Nephron (organoid): ENCODE measurements around the gene ENTPD8.
"Not testable (repeated sequence)": the region's sequence is repeated elsewhere in the genome, so short reads cannot be mapped to it uniquely, and the experiment has no call there.

Experiments used
- H3K27ac Mint-ChIP-seq, 3 experiments: 2 replicates each; pipeline ENCODE4 v1.8.0; 2020; ENCODE audit warnings: mixed read lengths in 3 of 3, mild to moderate bottlenecking in 2 of 3, moderate library complexity in 1 of 3
- H3K27me3 Mint-ChIP-seq: 2 replicates; pipeline ENCODE4 v1.8.0; 2021; ENCODE audit warnings: low read depth, mild to moderate bottlenecking, moderate library complexity, mixed read lengths
- H3K36me3 Mint-ChIP-seq: 2 replicates; pipeline ENCODE4 v1.8.0; 2020; ENCODE audit warnings: low read depth, mixed read lengths
- H3K4me1 Mint-ChIP-seq: 2 replicates; pipeline ENCODE4 v1.8.0; 2020; ENCODE audit warnings: mixed read lengths
- H3K4me3 Mint-ChIP-seq, 3 experiments: 2 replicates each; pipeline ENCODE4 v1.8.0; 2020; ENCODE audit warnings: mild to moderate bottlenecking in 3 of 3, mixed read lengths in 3 of 3, moderate library complexity in 2 of 3
- H3K9me3 Mint-ChIP-seq: 2 replicates; pipeline ENCODE4 v1.8.0; 2020; ENCODE audit warnings: mixed read lengths
- TF ChIP-seq, protein P1 (sequence below), 3 experiments: fragments of 200-600 bp; sonication (generic); IDR thresholded peaks; one replicate each; pipeline ENCODE4 v1.5.0; 2021; ENCODE audit warnings: antibody characterized with exemption in 3 of 3; ENCODE audit not compliant: unreplicated experiment in 3 of 3

ENTPD8 gene

DNA sequence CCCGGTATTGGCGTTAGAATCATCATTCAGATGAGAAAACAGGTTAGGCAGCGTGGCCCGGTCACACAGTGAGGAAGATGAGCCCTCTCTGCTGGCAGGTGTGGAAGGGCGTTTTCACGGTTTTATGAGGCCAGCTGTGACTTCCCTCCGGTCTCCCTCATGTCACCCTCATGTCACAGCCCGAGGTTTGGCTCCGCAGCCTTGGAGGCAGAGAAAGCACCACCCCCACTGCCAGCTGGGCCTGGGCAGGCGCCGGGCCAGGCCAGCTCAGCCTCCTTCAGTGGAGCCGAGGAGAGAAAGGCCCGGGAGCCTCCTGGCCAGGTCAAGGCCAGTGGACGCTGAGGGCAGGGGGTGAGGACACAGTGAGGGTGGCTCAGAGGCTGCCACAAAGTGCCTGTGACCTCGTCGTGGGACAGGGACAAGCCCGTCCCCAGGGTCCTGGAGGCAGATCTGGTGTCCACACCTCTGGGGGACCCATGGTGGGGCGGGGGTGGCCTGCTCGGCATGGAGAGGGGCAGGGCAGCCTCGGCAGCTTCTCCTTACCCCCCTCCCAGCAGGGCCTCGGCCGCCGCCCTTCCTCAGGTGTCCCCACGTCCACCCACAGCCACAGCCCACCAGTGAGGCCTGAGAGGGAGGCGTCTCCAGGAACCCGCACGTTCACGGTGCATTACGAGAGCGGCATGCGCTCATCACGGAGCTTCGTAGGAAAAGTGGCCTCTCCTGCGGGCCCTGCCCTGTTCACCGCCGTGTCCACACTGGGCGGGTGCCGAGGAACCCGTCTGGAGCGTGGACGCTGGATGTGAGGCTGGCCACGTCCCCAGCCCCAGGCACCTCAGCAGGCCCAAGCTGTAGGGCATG is 50.4 kb downstream of the ENTPD8 start:
- Mint-ChIP-seq H3K4me3 (no peak overlapping the region), H3K27me3 (no peaks in the 10 kb centered on the region), H3K4me1 (peaks cover 5% of the 10 kb centered on the region), H3K27ac (no peak overlapping the region), H3K9me3 (no peaks in the 10 kb centered on the region), H3K36me3 (no peaks in the 10 kb centered on the region)
- TF ChIP-seq, protein P1, sequence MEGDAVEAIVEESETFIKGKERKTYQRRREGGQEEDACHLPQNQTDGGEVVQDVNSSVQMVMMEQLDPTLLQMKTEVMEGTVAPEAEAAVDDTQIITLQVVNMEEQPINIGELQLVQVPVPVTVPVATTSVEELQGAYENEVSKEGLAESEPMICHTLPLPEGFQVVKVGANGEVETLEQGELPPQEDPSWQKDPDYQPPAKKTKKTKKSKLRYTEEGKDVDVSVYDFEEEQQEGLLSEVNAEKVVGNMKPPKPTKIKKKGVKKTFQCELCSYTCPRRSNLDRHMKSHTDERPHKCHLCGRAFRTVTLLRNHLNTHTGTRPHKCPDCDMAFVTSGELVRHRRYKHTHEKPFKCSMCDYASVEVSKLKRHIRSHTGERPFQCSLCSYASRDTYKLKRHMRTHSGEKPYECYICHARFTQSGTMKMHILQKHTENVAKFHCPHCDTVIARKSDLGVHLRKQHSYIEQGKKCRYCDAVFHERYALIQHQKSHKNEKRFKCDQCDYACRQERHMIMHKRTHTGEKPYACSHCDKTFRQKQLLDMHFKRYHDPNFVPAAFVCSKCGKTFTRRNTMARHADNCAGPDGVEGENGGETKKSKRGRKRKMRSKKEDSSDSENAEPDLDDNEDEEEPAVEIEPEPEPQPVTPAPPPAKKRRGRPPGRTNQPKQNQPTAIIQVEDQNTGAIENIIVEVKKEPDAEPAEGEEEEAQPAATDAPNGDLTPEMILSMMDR (IDR thresholded peaks at IDR 0.05; ENCODE audit: unreplicated experiment in 3 of 3) = no peak

GRCh38 chr9:137389428-137389746 is 51.8 kb downstream of the ENTPD8 start:
- Mint-ChIP-seq H3K27ac (no peak overlapping the region), H3K4me1 (peaks cover 7% of the 10 kb centered on the region), H3K27me3 (peaks cover under 1% of the 10 kb centered on the region), H3K9me3 (no peaks in the 10 kb centered on the region), H3K4me3 (no peak overlapping the region), H3K36me3 (no peaks in the 10 kb centered on the region)
- TF ChIP-seq, protein P1 (IDR thresholded peaks at IDR 0.05; ENCODE audit: unreplicated experiment in 3 of 3) = no peak

DNA sequence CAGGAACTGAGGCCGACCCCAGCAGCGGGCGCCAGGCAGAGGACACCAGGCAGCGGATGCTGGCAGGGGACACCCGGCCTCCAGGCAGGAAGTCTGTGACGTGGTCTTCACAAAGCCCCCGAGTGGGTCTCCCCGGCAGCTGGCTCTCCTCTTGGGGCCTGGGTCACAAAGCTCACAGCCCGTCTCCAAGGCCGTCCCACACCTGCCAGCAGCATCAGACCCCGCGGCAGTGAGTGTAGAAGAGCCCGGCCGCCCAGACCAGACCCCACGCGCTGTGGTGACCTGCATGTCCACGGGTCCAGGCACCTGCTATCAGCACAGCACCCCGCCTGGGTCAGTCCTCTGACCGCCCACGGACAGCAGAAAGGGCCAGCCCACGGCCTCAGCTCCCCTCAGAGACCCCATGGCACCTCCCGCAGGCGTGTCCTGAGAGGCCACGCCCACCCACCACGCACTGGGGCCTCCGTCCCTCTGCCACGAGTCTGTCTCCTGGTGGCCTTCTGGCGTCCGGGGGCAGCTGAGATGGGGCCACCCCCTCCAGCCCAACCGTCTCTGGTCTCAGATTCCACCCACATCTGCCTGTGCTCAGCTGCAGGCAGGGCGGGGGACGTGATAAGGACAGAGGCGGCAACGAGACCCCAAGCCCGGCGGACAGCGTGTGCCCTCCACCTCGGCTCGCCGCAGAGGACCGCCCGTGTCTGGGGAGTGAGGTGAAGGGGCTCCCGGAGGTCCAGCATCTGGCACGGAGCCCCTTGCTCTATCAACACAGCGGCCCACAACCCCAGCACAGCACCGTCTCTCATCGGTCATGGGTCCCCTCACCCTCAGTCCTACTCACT is 52.3 kb downstream of the ENTPD8 start:
- peaks cover 12% of the 10 kb centered on the region for H3K4me1 Mint-ChIP-seq
- H3K27me3 Mint-ChIP-seq = peaks cover 3% of the 10 kb centered on the region
- no peak overlapping the region for H3K4me3 Mint-ChIP-seq
- TF ChIP-seq, protein P1 (IDR thresholded peaks at IDR 0.05; ENCODE audit: unreplicated experiment in 3 of 3) = no peak
- H3K27ac Mint-ChIP-seq = no peak overlapping the region
- H3K36me3 Mint-ChIP-seq = no peaks in the 10 kb centered on the region
- no peaks in the 10 kb centered on the region for H3K9me3 Mint-ChIP-seq

- Mint-ChIP-seq H3K27me3 (peaks cover 3% of the 10 kb centered on the region), H3K4me1 (peaks cover 12% of the 10 kb centered on the region), H3K4me3 (no peak overlapping the region), H3K9me3 (no peaks in the 10 kb centered on the region), H3K36me3 (no peaks in the 10 kb centered on the region), H3K27ac (no peak overlapping the region)
- TF ChIP-seq, protein P1 (IDR thresholded peaks at IDR 0.05; ENCODE audit: unreplicated experiment in 3 of 3) = no peak
Observed at GRCh38 chr9:137387891-137388560, 53.1 kb downstream of the ENTPD8 start.

DNA sequence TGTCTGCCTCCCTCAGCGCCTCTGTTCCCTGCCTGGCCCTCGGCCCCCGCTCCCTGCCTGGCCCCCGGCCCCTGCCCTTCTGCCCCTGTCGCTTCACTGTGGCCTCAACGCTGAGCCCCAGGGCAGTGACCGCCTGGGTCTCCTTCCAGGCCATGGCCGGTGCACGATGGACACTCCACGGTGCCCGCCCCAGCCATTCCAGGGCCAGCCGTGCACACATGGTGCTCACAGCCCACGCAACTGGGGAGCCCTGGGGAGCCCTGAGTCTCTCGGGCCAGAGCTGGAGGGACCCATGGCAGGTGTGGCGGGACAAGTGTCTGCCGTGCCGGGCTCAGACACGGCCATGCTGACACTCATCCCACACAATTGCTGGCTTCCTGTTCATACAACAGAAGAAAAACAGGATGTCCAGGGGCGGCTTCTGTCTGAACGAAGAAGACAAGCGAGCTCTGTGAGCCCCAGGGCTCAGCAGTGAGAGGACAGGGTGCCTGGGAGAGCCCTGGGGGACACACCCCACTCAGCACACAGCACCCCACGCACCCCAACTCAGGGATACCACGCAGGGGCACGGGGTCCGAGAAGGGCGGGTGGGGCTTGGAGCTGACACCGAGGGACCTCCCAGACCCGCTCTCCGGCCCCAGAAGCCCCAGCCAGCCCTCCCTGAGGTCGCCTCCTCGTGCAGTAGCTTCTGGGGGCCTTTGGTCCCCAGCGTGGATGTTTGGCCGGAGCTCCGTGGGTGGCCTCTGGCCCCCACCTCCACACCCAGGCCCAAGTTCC is 53.9 kb downstream of the ENTPD8 start:
- TF ChIP-seq, protein P1 (IDR thresholded peaks at IDR 0.05; ENCODE audit: unreplicated experiment in 3 of 3) = no peak
- H3K4me3 Mint-ChIP-seq = no peak overlapping the region
- H3K9me3 Mint-ChIP-seq = no peaks in the 10 kb centered on the region
- peaks cover 3% of the 10 kb centered on the region for H3K27me3 Mint-ChIP-seq
- H3K36me3 Mint-ChIP-seq = no peaks in the 10 kb centered on the region
- H3K4me1 Mint-ChIP-seq = peaks cover 12% of the 10 kb centered on the region
- no peak overlapping the region for H3K27ac Mint-ChIP-seq

GRCh38 chr9:137386507-137387113 is 54.5 kb downstream of the ENTPD8 start:
- not testable (repeated sequence) for H3K4me3 Mint-ChIP-seq, H3K27ac Mint-ChIP-seq, H3K36me3 Mint-ChIP-seq, H3K9me3 Mint-ChIP-seq, H3K27me3 Mint-ChIP-seq
- H3K4me1 Mint-ChIP-seq = peaks cover 12% of the 10 kb centered on the region
